ENCODE measurements around the gene SRPK1.
A peak's percentile ranks its signal among the peaks of the same experiment; 100 is the strongest.

SRPK1 gene
- 52.7 to 65.2 (median 60.0) reads per million in 3 donors for total RNA-seq

GRCh38 chr6:35920793-35921732, at the start of gene SRPK1:
Gene SRPK1, minus strand, starts transcription at chr6:35921098. Its CDS starts 42 bp downstream, at chr6:35921056.
- peak; percentile 68 to 78 (median 74) for DNase-seq
- Histone ChIP-seq H3K4me3 (ENCODE audit: insufficient read depth, low read depth, low read length, poor library complexity, severe bottlenecking) (peak within 1 kb of the TSS; percentile 83), H3K27me3 (replicated peaks; ENCODE audit: control insufficient read depth, insufficient read depth, low read length, poor library complexity, severe bottlenecking) (no peaks in the 10 kb centered on the region), H3K36me3 (ENCODE audit: control insufficient read depth, insufficient read depth, low read length) (no peaks in the 10 kb centered on the region), H3K4me1 (ENCODE audit: control insufficient read depth, insufficient read depth, low read length, poor library complexity, severe bottlenecking) (peaks cover 9% of the 10 kb centered on the region), H3K9me3 (ENCODE audit: control insufficient read depth, low read length) (no peaks in the 10 kb centered on the region), H3K27ac (ENCODE audit: insufficient read depth, low read length, poor library complexity, severe bottlenecking) (peak within 1 kb of the TSS; percentile 76)

- no peaks in the 10 kb centered on the region for H3K27me3 ChIP-seq (replicated peaks; ENCODE audit: control insufficient read depth, insufficient read depth, low read length, poor library complexity, severe bottlenecking)
- no peak for DNase-seq
- no peaks in the 10 kb centered on the region for H3K36me3 ChIP-seq (ENCODE audit: control insufficient read depth, insufficient read depth, low read length)
- no peak overlapping the region for H3K4me3 ChIP-seq (ENCODE audit: insufficient read depth, low read depth, low read length, poor library complexity, severe bottlenecking)
- H3K9me3 ChIP-seq (ENCODE audit: control insufficient read depth, low read length) = no peaks in the 10 kb centered on the region
- H3K4me1 ChIP-seq (ENCODE audit: control insufficient read depth, insufficient read depth, low read length, poor library complexity, severe bottlenecking) = no peaks in the 10 kb centered on the region
- H3K27ac ChIP-seq (ENCODE audit: insufficient read depth, low read length, poor library complexity, severe bottlenecking) = no peak overlapping the region
Observed at GRCh38 chr6:35970181-35970580, 49.3 kb upstream of the SRPK1 start.

DNA sequence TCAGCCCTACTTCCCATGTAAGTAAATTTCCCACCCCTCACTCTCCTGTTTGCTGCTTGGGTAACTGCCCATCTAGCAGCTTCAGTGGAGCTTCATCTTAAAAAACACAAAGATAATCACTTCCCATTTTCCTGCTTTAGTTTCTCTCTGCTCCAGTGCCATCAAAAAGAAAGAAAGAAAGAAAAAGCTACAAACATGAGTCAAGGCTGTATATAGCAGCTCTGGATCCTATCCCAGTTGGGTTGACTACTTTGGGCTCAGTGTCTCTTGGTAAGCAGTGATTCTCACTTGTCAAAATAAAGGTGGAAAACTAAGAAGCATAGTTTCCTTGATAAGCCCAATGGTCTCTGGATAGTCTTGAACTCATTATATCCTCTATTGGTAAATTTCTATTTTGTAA, 48.7 kb upstream of the SRPK1 start:
- Histone ChIP-seq H3K9me3 (ENCODE audit: control insufficient read depth, low read length) (no peaks in the 10 kb centered on the region), H3K36me3 (ENCODE audit: control insufficient read depth, insufficient read depth, low read length) (no peaks in the 10 kb centered on the region), H3K4me1 (ENCODE audit: control insufficient read depth, insufficient read depth, low read length, poor library complexity, severe bottlenecking) (no peaks in the 10 kb centered on the region), H3K4me3 (ENCODE audit: insufficient read depth, low read depth, low read length, poor library complexity, severe bottlenecking) (no peak overlapping the region), H3K27ac (ENCODE audit: insufficient read depth, low read length, poor library complexity, severe bottlenecking) (no peak overlapping the region), H3K27me3 (replicated peaks; ENCODE audit: control insufficient read depth, insufficient read depth, low read length, poor library complexity, severe bottlenecking) (no peaks in the 10 kb centered on the region)
- no peak for DNase-seq

GRCh38 chr6:35968821-35969220, 47.9 kb upstream of the SRPK1 start:
- no peaks in the 10 kb centered on the region for H3K36me3 ChIP-seq (ENCODE audit: control insufficient read depth, insufficient read depth, low read length)
- H3K4me1 ChIP-seq (ENCODE audit: control insufficient read depth, insufficient read depth, low read length, poor library complexity, severe bottlenecking) = no peaks in the 10 kb centered on the region
- H3K4me3 ChIP-seq (ENCODE audit: insufficient read depth, low read depth, low read length, poor library complexity, severe bottlenecking) = no peak overlapping the region
- H3K9me3 ChIP-seq (ENCODE audit: control insufficient read depth, low read length) = no peaks in the 10 kb centered on the region
- no peaks in the 10 kb centered on the region for H3K27me3 ChIP-seq (replicated peaks; ENCODE audit: control insufficient read depth, insufficient read depth, low read length, poor library complexity, severe bottlenecking)
- no peak overlapping the region for H3K27ac ChIP-seq (ENCODE audit: insufficient read depth, low read length, poor library complexity, severe bottlenecking)
- DNase-seq = no peak

DNA sequence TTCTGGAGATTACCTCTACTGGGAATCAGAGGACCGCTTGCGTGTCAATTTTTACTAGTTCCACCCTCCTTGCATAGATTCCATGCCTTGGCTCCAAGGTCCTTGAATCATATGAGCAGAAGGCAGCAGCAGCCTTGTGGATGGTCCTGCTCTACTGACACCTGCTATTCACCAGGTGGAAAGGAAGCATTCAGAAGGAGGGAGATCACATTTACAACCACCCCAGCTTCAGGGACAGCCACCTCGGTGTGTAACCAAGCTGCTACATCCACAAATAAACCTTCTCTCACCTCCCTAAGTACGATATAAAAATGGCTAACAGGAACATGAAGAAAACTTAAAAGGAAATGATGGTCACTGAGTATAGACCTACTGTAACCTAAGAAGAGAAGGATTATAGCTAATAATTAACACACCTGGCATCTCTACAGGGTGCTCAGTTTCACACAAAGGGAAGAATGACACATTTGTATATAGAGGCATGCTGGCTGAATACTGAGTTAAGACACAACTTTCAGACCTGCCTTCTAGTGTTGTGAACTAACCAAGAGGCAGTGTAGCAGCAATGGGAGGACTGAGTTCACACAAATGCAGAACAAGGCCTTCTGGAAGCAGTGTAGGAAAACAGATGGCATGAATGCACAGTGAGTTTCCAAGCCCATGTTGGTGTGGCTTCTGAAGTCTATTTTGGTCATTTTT, 46.3 kb upstream of the SRPK1 start:
- Histone ChIP-seq H3K9me3 (ENCODE audit: control insufficient read depth, low read length) (no peaks in the 10 kb centered on the region), H3K4me1 (ENCODE audit: control insufficient read depth, insufficient read depth, low read length, poor library complexity, severe bottlenecking) (no peaks in the 10 kb centered on the region), H3K27me3 (replicated peaks; ENCODE audit: control insufficient read depth, insufficient read depth, low read length, poor library complexity, severe bottlenecking) (no peaks in the 10 kb centered on the region), H3K36me3 (ENCODE audit: control insufficient read depth, insufficient read depth, low read length) (no peaks in the 10 kb centered on the region), H3K27ac (ENCODE audit: insufficient read depth, low read length, poor library complexity, severe bottlenecking) (no peak overlapping the region), H3K4me3 (ENCODE audit: insufficient read depth, low read depth, low read length, poor library complexity, severe bottlenecking) (no peak overlapping the region)
- no peak for DNase-seq

DNA sequence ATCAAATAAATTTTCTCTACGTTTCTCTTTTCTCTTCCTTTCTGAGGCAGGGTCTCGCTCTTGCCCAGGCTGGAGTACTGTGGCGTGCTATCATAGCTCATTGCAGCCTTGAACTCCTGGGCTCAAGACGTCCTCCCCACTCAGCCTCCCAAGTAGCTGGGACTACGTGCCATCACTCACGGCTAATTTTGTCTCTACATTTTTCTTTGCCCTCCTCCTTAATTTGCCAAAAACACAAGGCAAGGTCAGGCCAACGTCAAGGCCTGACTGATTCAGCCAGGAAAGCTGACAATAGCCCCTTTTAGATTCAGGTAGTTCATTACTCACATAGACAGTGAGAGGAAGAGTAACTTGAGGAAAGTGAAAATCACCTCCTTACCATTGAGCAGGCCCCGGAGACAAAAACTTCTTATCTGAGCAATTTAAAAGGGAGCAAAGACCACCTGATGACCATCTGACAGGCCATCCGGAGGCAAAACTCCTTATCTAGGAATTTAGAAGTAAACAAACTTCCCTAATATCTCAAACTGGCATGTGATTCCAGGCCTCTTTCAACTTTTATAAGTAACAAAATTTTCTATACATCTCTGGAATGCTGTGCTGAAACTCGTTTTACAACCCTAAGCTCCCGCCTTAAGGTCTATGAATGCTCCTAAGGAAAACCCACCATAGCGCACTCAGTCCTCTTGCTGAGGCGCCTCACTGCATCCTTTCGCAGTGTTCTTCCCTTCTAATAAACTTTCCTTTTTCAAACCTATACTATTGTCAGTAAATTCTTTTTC, 42.1 kb upstream of the SRPK1 start:
- no peaks in the 10 kb centered on the region for H3K4me1 ChIP-seq (ENCODE audit: control insufficient read depth, insufficient read depth, low read length, poor library complexity, severe bottlenecking)
- H3K27ac ChIP-seq (ENCODE audit: insufficient read depth, low read length, poor library complexity, severe bottlenecking) = no peak overlapping the region
- no peaks in the 10 kb centered on the region for H3K27me3 ChIP-seq (replicated peaks; ENCODE audit: control insufficient read depth, insufficient read depth, low read length, poor library complexity, severe bottlenecking)
- DNase-seq = no peak
- no peaks in the 10 kb centered on the region for H3K36me3 ChIP-seq (ENCODE audit: control insufficient read depth, insufficient read depth, low read length)
- H3K4me3 ChIP-seq (ENCODE audit: insufficient read depth, low read depth, low read length, poor library complexity, severe bottlenecking) = no peak overlapping the region
- H3K9me3 ChIP-seq (ENCODE audit: control insufficient read depth, low read length) = no peaks in the 10 kb centered on the region

GRCh38 chr6:35960187-35960586, 39.3 kb upstream of the SRPK1 start:
- H3K36me3 ChIP-seq (ENCODE audit: control insufficient read depth, insufficient read depth, low read length) = no peaks in the 10 kb centered on the region

GRCh38 chr6:35955970-35956369, 35.1 kb upstream of the SRPK1 start:
- Histone ChIP-seq H3K4me3 (ENCODE audit: insufficient read depth, low read depth, low read length, poor library complexity, severe bottlenecking) (no peak overlapping the region), H3K9me3 (ENCODE audit: control insufficient read depth, low read length) (no peaks in the 10 kb centered on the region), H3K27me3 (replicated peaks; ENCODE audit: control insufficient read depth, insufficient read depth, low read length, poor library complexity, severe bottlenecking) (no peaks in the 10 kb centered on the region), H3K27ac (ENCODE audit: insufficient read depth, low read length, poor library complexity, severe bottlenecking) (no peak overlapping the region), H3K36me3 (ENCODE audit: control insufficient read depth, insufficient read depth, low read length) (no peaks in the 10 kb centered on the region), H3K4me1 (ENCODE audit: control insufficient read depth, insufficient read depth, low read length, poor library complexity, severe bottlenecking) (no peaks in the 10 kb centered on the region)
- no peak for DNase-seq

More at GRCh38 chr6:35960187-35960586, 39.3 kb upstream of the SRPK1 start:
- no peak overlapping the region for H3K4me3 ChIP-seq (ENCODE audit: insufficient read depth, low read depth, low read length, poor library complexity, severe bottlenecking)
- no peaks in the 10 kb centered on the region for H3K27me3 ChIP-seq (replicated peaks; ENCODE audit: control insufficient read depth, insufficient read depth, low read length, poor library complexity, severe bottlenecking)
- no peak overlapping the region for H3K27ac ChIP-seq (ENCODE audit: insufficient read depth, low read length, poor library complexity, severe bottlenecking)
- DNase-seq = no peak
- H3K4me1 ChIP-seq (ENCODE audit: control insufficient read depth, insufficient read depth, low read length, poor library complexity, severe bottlenecking) = no peaks in the 10 kb centered on the region
- H3K9me3 ChIP-seq (ENCODE audit: control insufficient read depth, low read length) = no peaks in the 10 kb centered on the region

- Histone ChIP-seq H3K9me3 (ENCODE audit: control insufficient read depth, low read length) (no peaks in the 10 kb centered on the region), H3K27me3 (replicated peaks; ENCODE audit: control insufficient read depth, insufficient read depth, low read length, poor library complexity, severe bottlenecking) (no peaks in the 10 kb centered on the region), H3K36me3 (ENCODE audit: control insufficient read depth, insufficient read depth, low read length) (no peaks in the 10 kb centered on the region), H3K27ac (ENCODE audit: insufficient read depth, low read length, poor library complexity, severe bottlenecking) (no peak overlapping the region), H3K4me3 (ENCODE audit: insufficient read depth, low read depth, low read length, poor library complexity, severe bottlenecking) (no peak overlapping the region), H3K4me1 (ENCODE audit: control insufficient read depth, insufficient read depth, low read length, poor library complexity, severe bottlenecking) (no peaks in the 10 kb centered on the region)
- DNase-seq = no peak
Observed at GRCh38 chr6:35955521-35955920, 34.6 kb upstream of the SRPK1 start.

Measured in effector memory CD4-positive, alpha-beta T cell (primary cell).